Measurements from ENCODE around the gene STAM2.
"Not testable (repeated sequence)": the region's sequence is repeated elsewhere in the genome, so short reads cannot be mapped to it uniquely, and the experiment has no call there.

The STAM2 gene

GRCh38 chr2:152100961-152101360, 74.6 kb downstream of the STAM2 start:
- DNase-seq: no peak

GRCh38 chr2:152099367-152100050, 76.1 kb downstream of the STAM2 start:
- no peak for DNase-seq

- peak; percentile 52 for DNase-seq
Measured at GRCh38 chr2:152098496-152099366, 76.8 kb downstream of the STAM2 start, which contains the start of gene CACNB4. TSS of gene CACNB4 (minus strand) at chr2:152099044.

GRCh38 chr2:152097801-152098495, 77.6 kb downstream of the STAM2 start:
- no peak for DNase-seq

- no peak for DNase-seq
Measured at GRCh38 chr2:152097290-152097800, 78.2 kb downstream of the STAM2 start.

GRCh38 chr2:152095146-152095545, 80.4 kb downstream of the STAM2 start:
- no peak for DNase-seq

GRCh38 chr2:152094014-152094413, 81.5 kb downstream of the STAM2 start:
- DNase-seq: no peak

- no peak for DNase-seq
Measured at GRCh38 chr2:152093464-152093863, 82.1 kb downstream of the STAM2 start.

GRCh38 chr2:152092095-152092494, 83.5 kb downstream of the STAM2 start:
- no peak for DNase-seq

- not testable (repeated sequence) for DNase-seq
Measured at GRCh38 chr2:152090726-152091125, 84.8 kb downstream of the STAM2 start.

GRCh38 chr2:152089238-152089637, 86.3 kb downstream of the STAM2 start:
- no peak for DNase-seq

GRCh38 chr2:152088006-152088405, 87.6 kb downstream of the STAM2 start:
- DNase-seq: no peak

- no peak for DNase-seq
Measured at GRCh38 chr2:152086231-152086630, 89.3 kb downstream of the STAM2 start.

- no peak for DNase-seq
Measured at GRCh38 chr2:152084076-152084475, 91.5 kb downstream of the STAM2 start.

- no peak for DNase-seq
Measured at GRCh38 chr2:152083202-152083875, 92.2 kb downstream of the STAM2 start.

GRCh38 chr2:152078662-152079061, 96.9 kb downstream of the STAM2 start:
- no peak for DNase-seq

GRCh38 chr2:152078023-152078422, 97.5 kb downstream of the STAM2 start:
- DNase-seq: no peak

- no peak for DNase-seq
Measured at GRCh38 chr2:152075461-152076050, 100.0 kb downstream of the STAM2 start.

GRCh38 chr2:152072011-152072410, 103.6 kb downstream of the STAM2 start:
- no peak for DNase-seq

- DNase-seq: no peak
Measured at GRCh38 chr2:152071518-152071917, 104.0 kb downstream of the STAM2 start.

- no peak for DNase-seq
Measured at GRCh38 chr2:152071092-152071491, 104.5 kb downstream of the STAM2 start.

- no peak for DNase-seq
Measured at GRCh38 chr2:152068226-152068625, 107.3 kb downstream of the STAM2 start.
